ENCODE results near the gene VKORC1L1.
"Not testable (repeated sequence)": the region's sequence is repeated elsewhere in the genome, so short reads cannot be mapped to it uniquely, and the experiment has no call there.

VKORC1L1 gene

GRCh38 chr7:65872776-65873581 is at the start of gene VKORC1L1:
Gene VKORC1L1, plus strand, starts transcription at chr7:65873074. Its CDS starts 298 bp downstream, at chr7:65873372.
- in situ Hi-C loops (cut with MboI; ENCODE audit: low sequenced_read_pairs, unreplicated experiment), result no loop called here
- TF ChIP-seq CTCF (IDR thresholded peaks at IDR 0.05; ENCODE audit: borderline replicate concordance, control extremely low read depth, extremely low read depth, insufficient read depth, missing control alignments), result no peak
- peak; percentile 93 for DNase-seq (ENCODE audit: low spot score)

- DNase-seq (ENCODE audit: low spot score), result no peak
- in situ Hi-C loops (cut with MboI; ENCODE audit: low sequenced_read_pairs, unreplicated experiment), result no loop called here
- TF ChIP-seq CTCF (IDR thresholded peaks at IDR 0.05; ENCODE audit: borderline replicate concordance, control extremely low read depth, extremely low read depth, insufficient read depth, missing control alignments), result no peak
These were observed 45.5 kb upstream of the VKORC1L1 start for GRCh38 chr7:65827366-65827765.

GRCh38 chr7:65832281-65832680 is 40.6 kb upstream of the VKORC1L1 start:
- no peak for DNase-seq (ENCODE audit: low spot score)
- no peak for TF ChIP-seq CTCF (IDR thresholded peaks at IDR 0.05; ENCODE audit: borderline replicate concordance, control extremely low read depth, extremely low read depth, insufficient read depth, missing control alignments)
- in situ Hi-C loops (cut with MboI; ENCODE audit: low sequenced_read_pairs, unreplicated experiment), result no loop called here

GRCh38 chr7:65836684-65837083 is 36.2 kb upstream of the VKORC1L1 start:
- in situ Hi-C loops (cut with MboI; ENCODE audit: low sequenced_read_pairs, unreplicated experiment); DNase-seq (ENCODE audit: low spot score): not testable (repeated sequence)

- in situ Hi-C loops (cut with MboI; ENCODE audit: low sequenced_read_pairs, unreplicated experiment); DNase-seq (ENCODE audit: low spot score): not testable (repeated sequence)
These were observed 35.3 kb upstream of the VKORC1L1 start for GRCh38 chr7:65837541-65837956.

GRCh38 chr7:65839846-65840245 is 33.0 kb upstream of the VKORC1L1 start:
- DNase-seq (ENCODE audit: low spot score), result no peak
- no peak for TF ChIP-seq CTCF (IDR thresholded peaks at IDR 0.05; ENCODE audit: borderline replicate concordance, control extremely low read depth, extremely low read depth, insufficient read depth, missing control alignments)
- in situ Hi-C loops (cut with MboI; ENCODE audit: low sequenced_read_pairs, unreplicated experiment), result no loop called here

- no peak for TF ChIP-seq CTCF (IDR thresholded peaks at IDR 0.05; ENCODE audit: borderline replicate concordance, control extremely low read depth, extremely low read depth, insufficient read depth, missing control alignments)
- DNase-seq (ENCODE audit: low spot score), result peak; percentile 52
- in situ Hi-C loops (cut with MboI; ENCODE audit: low sequenced_read_pairs, unreplicated experiment), result no loop called here
These were observed 32.4 kb upstream of the VKORC1L1 start for GRCh38 chr7:65840446-65840845.

- DNase-seq (ENCODE audit: low spot score); in situ Hi-C loops (cut with MboI; ENCODE audit: low sequenced_read_pairs, unreplicated experiment): not testable (repeated sequence)
These were observed 29.3 kb upstream of the VKORC1L1 start for GRCh38 chr7:65843616-65844015.

Measured in GM13976 (cell line).